PC-3 (cell line): ENCODE results near the gene FAM53B.

Experiments
- EZH2 ChIP-seq: fragments of 300-600 bp; sonication (generic); IDR thresholded peaks from one replicate; pipeline ENCODE4 v1.6.1; 2017; ENCODE audit warnings: antibody characterized with exemption, mild to moderate bottlenecking, low read length; ENCODE audit not compliant: unreplicated experiment
- TF ChIP-seq, protein P1 (sequence below): fragments of 300-600 bp; sonication (generic); conservative IDR thresholded peaks from 2 replicates; pipeline ENCODE4 v1.5.1; 2017; ENCODE audit warnings: antibody characterized with exemption, low read depth, mild to moderate bottlenecking, low read length

DNA sequence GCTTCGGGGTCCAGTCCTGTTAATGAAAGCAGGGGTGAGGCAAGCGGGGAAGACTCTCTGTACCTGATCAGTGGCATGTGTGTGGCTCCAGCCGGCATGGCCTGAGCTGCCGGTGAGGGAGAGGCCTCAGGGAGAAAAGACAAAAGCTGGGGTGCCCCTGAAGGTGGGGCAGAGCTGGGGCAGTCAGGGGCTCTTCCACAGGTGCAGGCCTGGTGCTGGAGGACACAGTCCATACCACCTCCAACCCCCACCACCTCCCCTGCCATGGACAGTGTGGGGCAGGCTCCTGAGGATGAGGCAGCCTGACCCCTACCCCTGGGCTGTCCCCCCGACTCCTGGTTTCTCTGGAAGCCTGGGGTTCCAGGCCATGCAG is 153.1 kb downstream of the FAM53B start:
- TF ChIP-seq, protein P1, sequence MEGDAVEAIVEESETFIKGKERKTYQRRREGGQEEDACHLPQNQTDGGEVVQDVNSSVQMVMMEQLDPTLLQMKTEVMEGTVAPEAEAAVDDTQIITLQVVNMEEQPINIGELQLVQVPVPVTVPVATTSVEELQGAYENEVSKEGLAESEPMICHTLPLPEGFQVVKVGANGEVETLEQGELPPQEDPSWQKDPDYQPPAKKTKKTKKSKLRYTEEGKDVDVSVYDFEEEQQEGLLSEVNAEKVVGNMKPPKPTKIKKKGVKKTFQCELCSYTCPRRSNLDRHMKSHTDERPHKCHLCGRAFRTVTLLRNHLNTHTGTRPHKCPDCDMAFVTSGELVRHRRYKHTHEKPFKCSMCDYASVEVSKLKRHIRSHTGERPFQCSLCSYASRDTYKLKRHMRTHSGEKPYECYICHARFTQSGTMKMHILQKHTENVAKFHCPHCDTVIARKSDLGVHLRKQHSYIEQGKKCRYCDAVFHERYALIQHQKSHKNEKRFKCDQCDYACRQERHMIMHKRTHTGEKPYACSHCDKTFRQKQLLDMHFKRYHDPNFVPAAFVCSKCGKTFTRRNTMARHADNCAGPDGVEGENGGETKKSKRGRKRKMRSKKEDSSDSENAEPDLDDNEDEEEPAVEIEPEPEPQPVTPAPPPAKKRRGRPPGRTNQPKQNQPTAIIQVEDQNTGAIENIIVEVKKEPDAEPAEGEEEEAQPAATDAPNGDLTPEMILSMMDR: no peak
- TF ChIP-seq EZH2: no peak
